ENCODE results near the gene ZNF333.

DNA sequence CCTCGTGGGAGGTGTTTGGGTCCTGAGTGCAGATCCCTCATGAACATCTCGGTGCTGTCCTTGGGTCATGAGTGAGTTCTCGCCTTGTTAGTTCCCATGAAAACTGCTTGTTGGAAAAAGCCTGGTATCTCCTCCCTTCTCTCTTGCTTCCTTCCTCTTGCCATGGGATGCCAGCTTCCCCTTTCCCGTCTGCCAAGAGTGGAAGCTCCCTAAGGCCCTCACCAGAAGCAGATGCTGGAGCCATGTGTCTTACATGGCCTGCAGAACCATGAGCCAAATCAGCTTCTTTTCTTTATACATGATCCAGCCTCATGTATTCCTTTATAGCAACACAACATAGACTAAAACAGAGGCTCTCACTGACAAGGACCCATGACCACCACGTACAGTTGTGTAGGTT is 80.3 kb downstream of the ZNF333 start:
- TF ChIP-seq CTCF (tag by site-specific recombination; IDR thresholded peaks at IDR 0.05) = no peak
- no peak for TF ChIP-seq HOXA7 (CRISPR knock-in tag; IDR thresholded peaks at IDR 0.05; ENCODE audit: borderline replicate concordance)

Data from HEK293 (cell line).